GM12873 (cell line): Measurements from ENCODE around the gene UBB.

ENCODE experiments used
- TF ChIP-seq, protein P1 (sequence below): IDR thresholded peaks from 2 replicates; pipeline ENCODE4 v1.5.1; 2012; ENCODE audit warnings: low read depth, mild to moderate bottlenecking, moderate library complexity, low read length, control low read depth; ENCODE audit not compliant: insufficient read depth; ENCODE audit errors: missing control alignments

Gene UBB

DNA sequence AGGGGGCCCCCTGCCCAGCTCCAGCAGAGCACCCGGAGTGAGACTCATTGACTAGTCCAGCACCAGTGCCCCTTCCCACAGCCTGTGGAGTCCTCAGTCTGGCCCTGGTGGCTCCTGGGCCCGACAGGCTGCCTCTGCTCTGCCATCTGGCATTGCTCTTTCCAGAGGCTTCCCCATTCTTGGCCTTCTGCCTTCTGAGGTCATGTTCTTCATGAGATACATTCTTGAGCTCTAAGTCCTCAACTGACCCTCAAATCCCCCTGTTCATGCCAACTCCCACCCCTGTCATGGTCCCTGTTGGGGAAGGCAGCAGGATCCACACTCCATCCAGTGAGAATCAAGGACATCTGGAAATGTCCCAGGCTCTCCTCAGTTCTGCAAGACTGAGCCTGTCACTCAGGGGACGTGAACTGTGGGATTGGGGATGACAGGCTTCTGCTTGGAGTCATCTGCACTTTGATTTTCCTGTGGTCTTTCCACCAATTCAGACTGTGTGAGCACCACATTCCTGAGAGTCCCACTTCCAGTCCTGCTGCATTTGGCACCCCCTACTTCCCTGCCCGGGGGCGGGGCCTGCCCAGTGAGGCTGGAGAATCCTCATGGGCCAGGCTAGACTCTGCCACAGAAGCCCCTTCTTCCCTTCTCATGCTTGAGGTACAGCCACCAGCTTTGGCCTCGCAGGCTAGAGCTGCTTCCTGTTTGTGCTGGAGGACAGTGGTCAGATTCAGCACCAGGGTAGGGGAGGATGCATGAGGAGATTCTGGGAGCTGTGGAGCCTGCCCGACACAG, 37.2 kb downstream of the UBB start:
- TF ChIP-seq, protein P1, sequence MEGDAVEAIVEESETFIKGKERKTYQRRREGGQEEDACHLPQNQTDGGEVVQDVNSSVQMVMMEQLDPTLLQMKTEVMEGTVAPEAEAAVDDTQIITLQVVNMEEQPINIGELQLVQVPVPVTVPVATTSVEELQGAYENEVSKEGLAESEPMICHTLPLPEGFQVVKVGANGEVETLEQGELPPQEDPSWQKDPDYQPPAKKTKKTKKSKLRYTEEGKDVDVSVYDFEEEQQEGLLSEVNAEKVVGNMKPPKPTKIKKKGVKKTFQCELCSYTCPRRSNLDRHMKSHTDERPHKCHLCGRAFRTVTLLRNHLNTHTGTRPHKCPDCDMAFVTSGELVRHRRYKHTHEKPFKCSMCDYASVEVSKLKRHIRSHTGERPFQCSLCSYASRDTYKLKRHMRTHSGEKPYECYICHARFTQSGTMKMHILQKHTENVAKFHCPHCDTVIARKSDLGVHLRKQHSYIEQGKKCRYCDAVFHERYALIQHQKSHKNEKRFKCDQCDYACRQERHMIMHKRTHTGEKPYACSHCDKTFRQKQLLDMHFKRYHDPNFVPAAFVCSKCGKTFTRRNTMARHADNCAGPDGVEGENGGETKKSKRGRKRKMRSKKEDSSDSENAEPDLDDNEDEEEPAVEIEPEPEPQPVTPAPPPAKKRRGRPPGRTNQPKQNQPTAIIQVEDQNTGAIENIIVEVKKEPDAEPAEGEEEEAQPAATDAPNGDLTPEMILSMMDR = no peak

DNA sequence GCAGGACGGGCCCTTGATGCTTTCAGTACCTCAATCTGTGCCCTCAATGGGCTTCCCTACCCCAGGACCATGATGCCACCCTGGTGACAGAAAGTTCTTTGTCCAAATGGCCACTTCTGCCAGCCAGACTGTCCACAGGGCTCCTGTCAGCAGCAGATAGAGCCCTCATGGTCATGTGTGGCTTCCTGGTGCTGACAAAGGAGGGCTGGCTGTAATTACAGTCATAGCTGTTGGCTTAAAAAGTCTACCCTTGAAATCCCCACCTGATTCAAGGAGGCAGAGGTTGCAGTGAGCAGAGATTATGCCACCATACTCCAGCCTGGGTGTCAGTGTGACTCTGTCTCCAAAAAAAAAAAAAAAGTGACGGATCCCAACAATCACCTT, 37.8 kb downstream of the UBB start:
- TF ChIP-seq, protein P1 = no peak

DNA sequence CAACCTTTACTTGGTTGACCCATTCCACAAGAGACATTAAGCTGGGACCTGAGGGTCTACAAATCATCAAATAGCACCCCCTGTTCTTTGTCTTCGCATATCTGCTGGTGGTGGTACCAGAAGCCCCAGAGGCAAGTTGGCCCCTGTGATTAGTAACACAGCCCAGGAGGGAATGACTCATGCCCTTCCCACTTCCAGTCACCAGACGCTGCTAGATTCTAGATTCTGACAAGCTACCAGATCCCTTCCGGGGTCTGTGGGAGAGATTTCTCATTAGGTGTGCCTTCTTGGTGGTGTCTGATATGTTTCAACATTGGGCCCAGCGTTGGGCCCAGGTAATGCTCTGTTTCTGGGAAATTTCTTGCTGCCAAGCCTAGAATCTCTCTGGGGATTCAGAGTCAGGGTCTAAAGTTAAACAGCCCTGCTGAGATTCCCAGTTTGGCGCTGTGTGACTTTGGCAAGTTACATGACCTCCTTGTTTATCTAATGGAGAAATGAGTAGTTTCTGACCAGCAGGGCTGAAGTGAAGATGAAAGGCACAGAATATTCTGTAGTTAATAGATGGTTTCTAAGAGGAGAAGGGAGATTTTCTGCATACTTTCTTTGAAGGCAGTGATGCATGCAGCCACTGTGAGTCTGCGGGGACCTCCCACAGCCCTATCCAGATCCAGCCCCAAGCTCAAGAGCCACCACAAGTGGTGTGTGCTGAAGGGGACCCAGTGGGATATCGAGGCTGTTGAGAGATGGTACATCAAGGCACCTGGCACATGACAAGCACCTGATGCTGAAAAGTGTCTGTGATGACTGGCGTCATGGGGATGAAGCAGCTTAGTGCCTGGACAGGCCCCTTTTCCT, 38.4 kb downstream of the UBB start:
- TF ChIP-seq, protein P1 = no peak

DNA sequence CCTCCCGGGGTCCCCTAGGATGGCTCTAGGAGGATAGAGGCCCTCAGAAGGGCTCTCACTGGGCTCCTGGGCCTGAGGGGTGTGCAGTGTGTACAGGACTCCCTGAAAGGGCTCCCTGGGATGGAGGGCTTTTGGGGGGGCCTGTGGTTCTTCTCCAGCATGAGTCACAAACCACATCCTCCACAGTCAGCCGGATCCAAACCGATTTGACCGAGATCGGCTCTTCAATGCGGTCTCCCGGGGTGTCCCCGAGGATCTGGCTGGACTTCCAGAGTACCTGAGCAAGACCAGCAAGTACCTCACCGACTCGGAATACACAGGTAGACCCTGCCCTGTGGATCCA, 39.0 kb downstream of the UBB start:
- TF ChIP-seq, protein P1 = no peak

DNA sequence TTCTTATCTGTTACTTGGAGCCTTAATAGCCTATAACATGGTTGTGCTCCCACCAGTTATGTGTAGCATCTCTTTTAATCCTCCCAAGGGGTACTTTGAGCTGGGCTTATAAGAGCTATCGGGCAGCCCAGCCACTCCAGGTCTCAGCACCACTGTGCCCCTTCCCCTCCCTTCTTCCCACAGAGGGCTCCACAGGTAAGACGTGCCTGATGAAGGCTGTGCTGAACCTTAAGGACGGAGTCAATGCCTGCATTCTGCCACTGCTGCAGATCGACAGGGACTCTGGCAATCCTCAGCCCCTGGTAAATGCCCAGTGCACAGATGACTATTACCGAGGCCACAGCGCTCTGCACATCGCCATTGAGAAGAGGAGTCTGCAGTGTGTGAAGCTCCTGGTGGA, 41.5 kb downstream of the UBB start:
- TF ChIP-seq, protein P1 = no peak

DNA sequence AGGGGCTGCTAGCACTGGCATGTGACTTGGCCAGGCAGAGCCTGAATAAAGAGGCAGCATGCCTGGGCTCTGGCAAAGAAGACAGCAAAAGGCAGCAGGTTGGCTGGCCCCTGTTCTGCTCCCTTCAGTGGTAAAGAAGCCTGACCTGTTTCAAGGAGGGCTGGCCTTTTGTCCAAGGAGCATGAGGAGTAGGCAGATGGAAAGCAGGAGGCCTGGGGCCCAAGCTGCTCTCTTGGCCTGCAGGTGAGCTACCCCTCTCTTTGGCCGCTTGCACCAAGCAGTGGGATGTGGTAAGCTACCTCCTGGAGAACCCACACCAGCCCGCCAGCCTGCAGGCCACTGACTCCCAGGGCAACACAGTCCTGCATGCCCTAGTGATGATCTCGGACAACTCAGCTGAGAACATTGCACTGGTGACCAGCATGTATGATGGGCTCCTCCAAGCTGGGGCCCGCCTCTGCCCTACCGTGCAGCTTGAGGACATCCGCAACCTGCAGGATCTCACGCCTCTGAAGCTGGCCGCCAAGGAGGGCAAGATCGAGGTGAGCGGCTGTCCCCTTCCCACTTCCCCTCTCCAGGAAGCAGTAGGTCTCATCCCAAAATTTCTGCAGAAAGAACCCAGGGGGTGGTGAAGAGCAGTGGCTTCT, 42.5 kb downstream of the UBB start:
- TF ChIP-seq, protein P1 = no peak

DNA sequence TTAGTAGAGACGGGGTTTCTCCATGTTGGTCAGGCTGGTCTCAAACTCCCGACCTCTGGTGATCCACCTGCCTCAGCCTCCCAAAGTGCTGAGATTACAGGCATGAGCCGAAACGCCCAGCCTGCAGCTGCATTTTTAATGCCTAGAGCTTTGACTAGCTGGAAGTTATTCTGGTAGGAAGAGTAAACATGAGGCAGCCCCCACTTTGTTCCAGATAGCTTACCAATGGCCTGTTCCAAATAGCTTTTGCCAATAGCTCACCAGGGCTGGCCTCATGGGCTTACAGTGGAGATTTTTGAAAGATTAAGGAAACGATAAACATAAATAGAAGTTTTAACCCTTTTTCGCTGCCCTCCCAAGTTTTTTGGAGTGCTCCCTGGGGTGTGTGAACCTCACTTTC, 44.3 kb downstream of the UBB start:
- TF ChIP-seq, protein P1 = no peak
